A673 (cell line): ENCODE results near the gene CTSZ.

Experiments used
- CTCF ChIP-seq: fragments of 300-800, 200-600 bp; sonication (generic); conservative IDR thresholded peaks from 2 replicates; pipeline ENCODE4 v1.5.1; 2017; ENCODE audit warnings: low read depth, mild to moderate bottlenecking, antibody characterized with exemption, low read length, moderate library complexity, mixed read lengths
- EZH2 ChIP-seq: fragments of 200-600 bp; sonication (generic); IDR thresholded peaks from 2 replicates; pipeline ENCODE4 v1.6.1; 2017; ENCODE audit warnings: borderline replicate concordance, low read depth, mild to moderate bottlenecking, mixed read lengths, antibody characterized with exemption, low read length; ENCODE audit not compliant: poor library complexity, severe bottlenecking

- TF ChIP-seq CTCF (no peak), EZH2 (no peak)
These were observed 28.3 kb upstream of the CTSZ start for GRCh38 chr20:59035381-59035780.
